Measurements from ENCODE around the gene URB2. TPM values are rescaled to one million over a fixed set of nuclear protein-coding genes. Genes with fewer than 3 reads are reported as not detected.

The URB2 gene
- total RNA-seq, 4 donors from 2014 or later = 8.5 to 60.2 (median 17.1) TPM

DNA sequence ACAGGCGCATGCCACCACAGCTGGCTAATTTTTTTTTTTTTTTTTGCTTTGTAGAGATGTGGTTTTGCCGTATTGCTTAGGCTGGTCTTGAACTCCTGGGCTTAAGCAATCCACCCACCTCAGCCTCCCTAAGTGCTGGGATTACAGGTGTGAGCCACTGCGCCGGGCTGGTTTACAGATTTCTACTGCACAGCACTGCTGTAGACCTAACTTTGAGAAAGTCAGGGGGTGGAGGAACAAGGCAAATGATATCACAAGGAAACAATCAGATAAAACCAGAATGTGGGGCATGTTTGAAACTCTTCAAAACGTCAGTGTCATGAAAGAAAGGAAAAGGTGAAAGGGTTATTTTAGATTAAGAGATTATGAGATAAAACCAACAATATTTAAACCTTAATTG is 45.3 kb downstream of the URB2 start:
- TF ChIP-seq, protein P1, sequence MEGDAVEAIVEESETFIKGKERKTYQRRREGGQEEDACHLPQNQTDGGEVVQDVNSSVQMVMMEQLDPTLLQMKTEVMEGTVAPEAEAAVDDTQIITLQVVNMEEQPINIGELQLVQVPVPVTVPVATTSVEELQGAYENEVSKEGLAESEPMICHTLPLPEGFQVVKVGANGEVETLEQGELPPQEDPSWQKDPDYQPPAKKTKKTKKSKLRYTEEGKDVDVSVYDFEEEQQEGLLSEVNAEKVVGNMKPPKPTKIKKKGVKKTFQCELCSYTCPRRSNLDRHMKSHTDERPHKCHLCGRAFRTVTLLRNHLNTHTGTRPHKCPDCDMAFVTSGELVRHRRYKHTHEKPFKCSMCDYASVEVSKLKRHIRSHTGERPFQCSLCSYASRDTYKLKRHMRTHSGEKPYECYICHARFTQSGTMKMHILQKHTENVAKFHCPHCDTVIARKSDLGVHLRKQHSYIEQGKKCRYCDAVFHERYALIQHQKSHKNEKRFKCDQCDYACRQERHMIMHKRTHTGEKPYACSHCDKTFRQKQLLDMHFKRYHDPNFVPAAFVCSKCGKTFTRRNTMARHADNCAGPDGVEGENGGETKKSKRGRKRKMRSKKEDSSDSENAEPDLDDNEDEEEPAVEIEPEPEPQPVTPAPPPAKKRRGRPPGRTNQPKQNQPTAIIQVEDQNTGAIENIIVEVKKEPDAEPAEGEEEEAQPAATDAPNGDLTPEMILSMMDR (IDR thresholded peaks at IDR 0.05) = no peak
- DNase-seq (ENCODE audit: low spot score) = no peak
- no peak for ATAC-seq (ENCODE audit: low FRiP score)

DNA sequence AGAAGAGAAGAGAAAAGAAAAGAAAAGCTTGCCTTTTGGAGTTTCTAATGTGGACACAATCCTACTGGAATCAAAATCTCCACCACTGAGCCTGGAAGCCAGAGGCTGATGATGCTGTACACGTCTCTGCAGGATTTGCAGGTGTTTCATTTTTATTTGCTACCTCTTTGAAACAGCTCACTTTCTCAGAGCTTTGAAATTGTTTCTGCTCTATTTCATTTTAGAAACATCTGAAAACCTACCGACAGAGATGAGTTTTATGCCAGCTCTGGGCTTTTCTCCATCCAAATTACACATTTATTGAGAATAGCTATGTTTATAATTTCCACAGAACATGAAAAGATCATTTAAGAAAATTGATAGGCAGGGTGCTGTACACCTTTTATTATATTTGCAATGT is 46.2 kb downstream of the URB2 start:
- TF ChIP-seq, protein P1 (IDR thresholded peaks at IDR 0.05) = no peak
- no peak for ATAC-seq (ENCODE audit: low FRiP score)

DNA sequence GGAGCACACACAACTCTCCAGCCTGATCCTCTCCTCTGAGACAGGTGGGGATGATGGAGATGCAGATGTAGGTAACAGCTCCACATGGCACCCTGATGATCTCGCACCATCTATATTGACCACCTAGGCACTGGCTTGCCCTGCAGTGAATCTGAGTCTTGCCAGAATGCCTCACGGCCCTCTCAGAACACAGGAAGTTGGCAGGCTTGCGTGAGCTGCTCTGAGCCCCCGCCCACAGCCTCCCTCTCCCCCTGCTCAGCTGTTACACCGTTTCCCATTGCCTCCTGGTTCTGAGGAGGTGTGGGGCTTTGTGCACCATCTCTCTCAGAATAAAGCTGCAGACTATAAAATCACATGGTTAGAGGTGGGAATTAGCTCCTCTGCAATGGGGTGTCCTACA is 48.0 kb downstream of the URB2 start:
- no peak for DNase-seq (ENCODE audit: low spot score)
- ATAC-seq (ENCODE audit: low FRiP score) = no peak
- TF ChIP-seq, protein P1 (IDR thresholded peaks at IDR 0.05) = no peak

More for the DNA sequence above, 46.2 kb downstream of the URB2 start:
- no peak for DNase-seq (ENCODE audit: low spot score)

DNA sequence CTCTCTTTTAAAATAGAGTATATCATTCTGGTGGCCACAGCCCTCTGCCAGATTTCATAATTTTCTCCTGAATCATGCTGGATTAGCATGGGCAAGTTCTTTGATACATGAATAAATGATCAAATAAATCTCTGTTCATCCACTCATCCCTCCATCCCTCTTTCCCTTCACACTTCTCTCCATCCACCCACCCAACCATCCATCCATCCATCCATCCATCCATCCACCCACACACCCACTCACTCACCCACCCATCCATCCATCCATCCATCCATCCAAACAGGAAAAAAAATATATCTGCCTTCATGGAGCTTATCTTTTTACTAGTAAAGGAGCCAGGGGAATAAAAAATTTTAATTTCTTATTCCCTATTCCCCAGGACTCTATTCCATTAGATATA is 49.3 kb downstream of the URB2 start:
- no peak for ATAC-seq (ENCODE audit: low FRiP score)
- TF ChIP-seq, protein P1 (IDR thresholded peaks at IDR 0.05) = no peak
- DNase-seq (ENCODE audit: low spot score) = no peak

DNA sequence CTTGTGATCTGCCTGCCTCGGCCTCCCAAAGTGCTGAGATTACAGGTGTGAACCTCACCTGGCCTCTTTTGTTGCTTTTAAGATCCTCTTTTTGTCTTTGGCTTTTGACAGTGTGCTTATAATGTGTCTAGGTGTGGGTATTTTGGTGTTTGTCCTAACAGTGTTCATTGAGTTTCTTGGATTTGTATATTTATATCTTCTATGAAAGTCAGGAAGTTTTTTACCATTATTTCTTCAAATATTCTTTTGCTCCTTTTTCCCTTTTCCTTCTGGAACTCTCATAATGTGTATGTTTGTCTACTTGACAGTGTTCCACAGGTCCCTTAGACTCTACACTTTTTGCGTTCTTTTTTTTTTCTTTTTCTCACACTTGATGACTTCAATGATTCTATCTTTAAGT is 59.1 kb downstream of the URB2 start:
- DNase-seq (ENCODE audit: low spot score) (no peak), ATAC-seq (ENCODE audit: low FRiP score) (no peak)
- TF ChIP-seq, protein P1 (IDR thresholded peaks at IDR 0.05) = no peak

DNA sequence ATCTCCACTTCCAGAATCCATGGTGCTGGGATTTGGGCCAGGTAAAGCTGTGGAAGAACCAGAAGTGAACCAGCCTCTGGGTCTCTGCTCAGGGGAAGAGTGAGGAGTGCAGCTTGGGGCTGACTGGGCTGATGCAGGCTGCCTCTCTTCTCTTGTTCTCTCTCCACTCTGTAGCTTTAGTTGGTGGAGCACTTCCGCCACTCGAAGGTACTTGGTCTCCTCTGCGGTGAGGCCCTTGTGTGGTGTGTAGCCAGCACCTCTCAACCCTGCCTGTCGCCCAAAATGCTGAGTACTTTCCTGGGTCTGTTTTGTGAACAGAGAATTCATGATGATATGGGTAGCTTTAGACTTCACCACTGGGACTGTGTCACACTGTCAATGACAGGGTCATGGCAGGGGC is 63.2 kb downstream of the URB2 start:
- TF ChIP-seq, protein P1 (IDR thresholded peaks at IDR 0.05) = no peak
- ATAC-seq (ENCODE audit: low FRiP score) = no peak
- no peak for DNase-seq (ENCODE audit: low spot score)

DNA sequence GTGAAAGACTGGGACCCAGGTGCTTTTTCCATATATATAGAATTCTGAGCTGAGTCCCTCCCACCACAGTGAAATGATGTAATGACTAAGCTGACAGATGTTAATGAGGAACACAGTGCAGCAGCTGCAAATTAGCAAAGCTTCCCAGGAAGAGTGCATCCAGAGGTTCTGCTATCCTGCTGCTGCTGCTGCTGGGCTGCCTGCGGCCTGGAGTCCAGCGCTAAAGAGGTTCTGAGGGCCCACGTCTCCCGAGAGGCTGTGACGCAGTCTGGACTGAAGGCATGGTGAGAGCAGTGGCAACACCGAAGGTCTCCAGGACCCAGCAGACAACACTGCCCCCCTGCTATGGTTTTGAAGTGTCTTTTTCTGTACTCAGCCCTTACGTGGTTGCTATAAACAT is 63.9 kb downstream of the URB2 start:
- ATAC-seq (ENCODE audit: low FRiP score) (no peak), DNase-seq (ENCODE audit: low spot score) (no peak)
- TF ChIP-seq, protein P1 (IDR thresholded peaks at IDR 0.05) = no peak

Data from omental fat pad (tissue), 4 donors.